ENCODE measurements around the gene PCSK5.

Gene PCSK5

GRCh38 chr9:75938946-75939345 is 48.5 kb downstream of the PCSK5 start:
- no peak for TF ChIP-seq CTCF (IDR thresholded peaks at IDR 0.05; ENCODE audit: low read depth, low read length, missing control alignments)
- DNase-seq (ENCODE audit: extremely low read depth, low read depth) = no peak
- H3K4me3 ChIP-seq (replicated peaks; ENCODE audit: low read depth, low read length) = no peak overlapping the region

DNA sequence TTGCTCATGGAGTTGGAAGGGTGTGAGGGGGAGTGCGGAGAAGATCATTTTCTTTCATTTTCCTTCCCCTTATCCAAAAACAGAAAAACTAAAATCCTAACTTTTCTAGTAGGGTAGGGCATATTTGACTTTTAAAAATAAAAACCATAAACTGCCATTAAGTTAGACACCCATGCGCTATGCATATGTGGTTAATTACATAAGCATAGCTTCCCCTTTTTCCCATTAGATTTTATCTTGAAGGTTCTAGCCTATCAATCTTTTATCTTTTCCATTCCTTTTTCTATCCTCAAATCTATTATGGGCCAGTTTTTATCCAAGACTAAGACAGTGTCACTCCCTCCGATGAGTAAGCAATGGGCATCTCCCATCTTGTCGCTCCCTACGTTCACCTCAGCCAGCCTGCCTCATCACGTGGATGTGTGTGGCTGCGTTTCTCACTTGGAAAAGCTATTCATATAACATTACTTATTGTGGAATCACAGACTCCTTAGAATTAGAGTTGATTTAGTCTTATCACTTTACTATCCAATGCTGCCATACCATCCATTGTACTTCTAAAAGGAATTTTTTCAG is 49.2 kb downstream of the PCSK5 start:
- no peak for TF ChIP-seq CTCF (IDR thresholded peaks at IDR 0.05; ENCODE audit: low read depth, low read length, missing control alignments)
- no peak for DNase-seq (ENCODE audit: extremely low read depth, low read depth)
- H3K4me3 ChIP-seq (replicated peaks; ENCODE audit: low read depth, low read length) = no peak overlapping the region

- no peak for DNase-seq (ENCODE audit: extremely low read depth, low read depth)
- no peak overlapping the region for H3K4me3 ChIP-seq (replicated peaks; ENCODE audit: low read depth, low read length)
- TF ChIP-seq CTCF (IDR thresholded peaks at IDR 0.05; ENCODE audit: low read depth, low read length, missing control alignments) = no peak
Observed at GRCh38 chr9:75941066-75941465, 50.6 kb downstream of the PCSK5 start.

DNA sequence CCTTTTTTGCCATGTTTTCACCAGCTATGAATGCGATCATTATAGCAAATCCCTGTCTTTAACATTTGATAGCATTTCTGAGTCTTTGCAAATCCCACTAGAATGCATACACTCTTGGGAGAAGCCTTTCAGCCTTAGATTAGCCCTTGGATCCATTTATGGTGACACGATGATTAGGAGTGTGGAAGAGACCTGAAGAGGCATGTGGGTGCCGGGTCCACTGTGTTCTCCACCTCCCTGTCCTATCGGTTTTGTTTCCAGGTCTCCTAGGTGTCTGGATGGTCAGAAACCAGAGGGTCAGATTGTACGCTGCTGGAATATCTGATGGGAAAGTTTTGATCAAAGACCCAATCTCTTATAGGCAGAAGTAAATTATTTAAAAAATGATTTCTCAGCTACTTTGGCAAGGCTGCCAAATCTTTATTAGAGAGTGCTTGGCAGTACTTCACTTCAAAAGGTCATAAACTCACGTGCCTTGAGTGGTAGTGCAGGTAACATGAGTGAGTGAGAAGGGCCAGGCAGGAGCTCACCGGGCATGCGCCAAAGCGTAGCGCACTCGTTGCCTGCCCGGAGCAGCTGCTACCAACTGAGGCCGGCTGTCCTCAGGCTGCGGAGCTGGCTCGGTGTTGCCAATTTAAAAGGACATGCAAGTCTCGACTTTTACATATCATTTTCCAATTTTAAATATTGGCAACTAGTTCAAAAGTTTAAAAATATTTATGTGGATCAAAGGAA is 51.3 kb downstream of the PCSK5 start:
- no peak for TF ChIP-seq CTCF (IDR thresholded peaks at IDR 0.05; ENCODE audit: low read depth, low read length, missing control alignments)
- no peak for DNase-seq (ENCODE audit: extremely low read depth, low read depth)
- H3K4me3 ChIP-seq (replicated peaks; ENCODE audit: low read depth, low read length) = no peak overlapping the region

DNA sequence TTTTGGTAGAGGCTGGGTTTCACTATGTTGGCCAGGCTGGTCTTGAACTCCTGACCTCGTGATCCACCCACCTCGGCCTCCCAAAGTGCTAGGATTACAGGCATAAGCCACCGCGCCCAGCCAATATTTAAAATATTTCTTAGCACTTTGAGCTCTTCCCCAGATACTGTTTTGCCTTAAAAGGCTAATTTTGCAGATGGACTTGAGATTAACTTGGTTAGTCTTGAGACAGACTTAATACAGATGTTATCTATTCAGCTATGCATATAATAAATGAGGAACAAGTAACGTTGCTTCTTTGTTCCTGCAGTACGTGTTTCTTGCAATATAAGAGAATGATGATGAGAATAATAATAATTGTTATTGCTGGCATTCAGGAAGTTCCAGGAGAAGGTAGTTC is 56.3 kb downstream of the PCSK5 start:
- H3K4me3 ChIP-seq (replicated peaks; ENCODE audit: low read depth, low read length) = no peak overlapping the region
- DNase-seq (ENCODE audit: extremely low read depth, low read depth) = no peak
- TF ChIP-seq CTCF (IDR thresholded peaks at IDR 0.05; ENCODE audit: low read depth, low read length, missing control alignments) = no peak

GRCh38 chr9:75947233-75947632 is 56.8 kb downstream of the PCSK5 start:
- TF ChIP-seq CTCF (IDR thresholded peaks at IDR 0.05; ENCODE audit: low read depth, low read length, missing control alignments) = no peak
- no peak for DNase-seq (ENCODE audit: extremely low read depth, low read depth)
- H3K4me3 ChIP-seq (replicated peaks; ENCODE audit: low read depth, low read length) = no peak overlapping the region

All from HFF-Myc (cell line).